ENCODE data around the gene SLCO2A1.

DNA sequence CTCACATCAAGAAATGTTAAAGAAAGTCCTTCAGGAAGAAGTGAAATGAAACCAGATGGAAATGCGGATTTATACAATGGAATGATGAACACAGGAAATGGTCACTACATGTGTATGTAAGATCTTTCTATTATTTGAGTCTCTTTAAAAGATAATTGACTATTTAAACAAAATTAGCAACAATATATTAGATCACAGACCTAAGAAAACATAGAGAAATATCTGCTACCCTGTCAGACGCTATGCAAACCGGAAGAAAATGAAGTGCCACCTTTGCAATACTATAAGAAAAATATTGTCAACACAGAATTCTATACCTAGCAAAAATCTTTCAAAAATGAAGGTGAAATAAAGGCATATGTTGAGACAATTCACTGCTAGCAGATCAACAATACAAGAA is 151.2 kb downstream of the SLCO2A1 start:
- TF ChIP-seq, protein P1, sequence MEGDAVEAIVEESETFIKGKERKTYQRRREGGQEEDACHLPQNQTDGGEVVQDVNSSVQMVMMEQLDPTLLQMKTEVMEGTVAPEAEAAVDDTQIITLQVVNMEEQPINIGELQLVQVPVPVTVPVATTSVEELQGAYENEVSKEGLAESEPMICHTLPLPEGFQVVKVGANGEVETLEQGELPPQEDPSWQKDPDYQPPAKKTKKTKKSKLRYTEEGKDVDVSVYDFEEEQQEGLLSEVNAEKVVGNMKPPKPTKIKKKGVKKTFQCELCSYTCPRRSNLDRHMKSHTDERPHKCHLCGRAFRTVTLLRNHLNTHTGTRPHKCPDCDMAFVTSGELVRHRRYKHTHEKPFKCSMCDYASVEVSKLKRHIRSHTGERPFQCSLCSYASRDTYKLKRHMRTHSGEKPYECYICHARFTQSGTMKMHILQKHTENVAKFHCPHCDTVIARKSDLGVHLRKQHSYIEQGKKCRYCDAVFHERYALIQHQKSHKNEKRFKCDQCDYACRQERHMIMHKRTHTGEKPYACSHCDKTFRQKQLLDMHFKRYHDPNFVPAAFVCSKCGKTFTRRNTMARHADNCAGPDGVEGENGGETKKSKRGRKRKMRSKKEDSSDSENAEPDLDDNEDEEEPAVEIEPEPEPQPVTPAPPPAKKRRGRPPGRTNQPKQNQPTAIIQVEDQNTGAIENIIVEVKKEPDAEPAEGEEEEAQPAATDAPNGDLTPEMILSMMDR (IDR thresholded peaks at IDR 0.05): no peak
- TF ChIP-seq POLR2A (IDR thresholded peaks at IDR 0.05) (no peak), POLR2AphosphoS5 (IDR thresholded peaks at IDR 0.05) (no peak)
